PFSK-1 (cell line): Measurements from ENCODE around the gene PTGFRN. TPM values are rescaled to one million over a fixed set of nuclear protein-coding genes. Genes with fewer than 3 reads are reported as not detected.

Source experiments
- FOXP2 ChIP-seq: optimal IDR thresholded peaks from 2 replicates; pipeline ENCODE3; 2011; ENCODE audit warnings: borderline replicate concordance, control low read depth, inconsistent platforms; ENCODE audit not compliant: insufficient read depth; ENCODE audit errors: extremely low read length, extremely low read depth
- POLR2AphosphoS5 ChIP-seq: IDR thresholded peaks from 2 replicates; pipeline ENCODE4 v1.6.1; 2012; ENCODE audit warnings: low read depth, mild to moderate bottlenecking, control low read depth, low read length, moderate library complexity
- SIN3A ChIP-seq: IDR thresholded peaks from 2 replicates; pipeline ENCODE4 v1.6.1; 2012; ENCODE audit warnings: mild to moderate bottlenecking, low read length, moderate library complexity, borderline replicate concordance; ENCODE audit not compliant: insufficient read depth
- TAF1 ChIP-seq: IDR thresholded peaks from 2 replicates; pipeline ENCODE4 v1.6.1; 2012; ENCODE audit warnings: low read length, control low read depth, borderline replicate concordance; ENCODE audit not compliant: insufficient read depth
- polyA plus RNA-seq: library from polyadenylated mRNA; unstranded; fragments of >200 nt; gene quantifications from one replicate; pipeline ENCODE4 v1.2.1, GENCODE V29; 2012; ENCODE audit warnings: low read depth, missing spikeins; ENCODE audit not compliant: insufficient read length
- TF ChIP-seq, protein P1 (sequence below), 2 experiments: IDR thresholded peaks; 2 replicates each; pipeline versions ENCODE4 v1.6.1 to v1.8.0; 2011 to 2012; ENCODE audit warnings: low read depth in 2 of 2, low read length in 2 of 2, control low read depth in 1 of 2, inconsistent platforms in 1 of 2, mild to moderate bottlenecking in 1 of 2, moderate library complexity in 1 of 2; ENCODE audit not compliant: insufficient read depth in 1 of 2

Gene PTGFRN
- 17.7 TPM for polyA plus RNA-seq

DNA sequence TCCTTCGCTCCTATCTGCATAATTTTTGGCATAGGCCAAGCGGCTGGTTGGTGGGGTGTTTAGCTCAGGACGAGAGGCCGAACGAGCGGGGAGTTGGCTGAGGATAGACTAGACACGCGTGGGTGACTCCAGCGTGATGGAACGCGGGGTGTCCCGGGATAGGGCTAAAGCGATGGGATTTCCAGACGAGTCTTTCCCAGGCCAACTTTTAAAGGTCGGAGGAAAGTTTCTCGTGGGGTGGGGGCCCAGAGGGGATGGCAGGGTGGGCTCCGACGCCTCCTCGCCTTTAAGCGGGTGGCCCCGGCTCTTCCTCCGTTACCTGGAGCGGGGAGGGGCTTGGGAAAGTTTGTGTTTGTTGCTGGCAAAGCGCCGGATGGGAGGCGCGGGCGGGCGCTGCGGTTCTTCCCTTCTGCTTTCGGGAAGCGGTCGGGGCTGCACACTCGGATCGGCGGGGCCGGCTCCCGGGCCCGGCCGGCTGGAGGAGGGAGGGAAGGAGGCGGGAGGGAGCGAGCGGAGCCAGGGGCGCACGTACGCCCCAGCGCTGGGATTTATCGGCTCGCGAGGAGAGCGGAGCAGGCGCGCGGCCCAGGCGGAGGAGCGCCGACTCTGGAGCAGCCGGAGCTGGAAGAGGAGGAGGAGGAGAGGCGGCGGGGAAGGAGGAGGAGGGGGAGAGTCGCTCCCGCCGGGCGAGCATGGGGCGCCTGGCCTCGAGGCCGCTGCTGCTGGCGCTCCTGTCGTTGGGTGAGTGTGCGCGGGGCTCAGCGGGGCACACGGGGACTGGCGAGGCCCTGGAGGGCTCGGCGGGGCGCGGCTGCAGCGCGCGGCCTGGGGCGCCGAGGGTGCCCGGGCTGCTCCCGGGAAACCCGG, at the start of gene PTGFRN:
Gene PTGFRN, plus strand, starts transcription at position 405 of the 867 bp plus-strand sequence. Its CDS starts 288 bp downstream, at position 693.
- TF ChIP-seq POLR2AphosphoS5 (peak; percentile 23; the same call in 1 of the 2 replicates), FOXP2 (no peak)

DNA sequence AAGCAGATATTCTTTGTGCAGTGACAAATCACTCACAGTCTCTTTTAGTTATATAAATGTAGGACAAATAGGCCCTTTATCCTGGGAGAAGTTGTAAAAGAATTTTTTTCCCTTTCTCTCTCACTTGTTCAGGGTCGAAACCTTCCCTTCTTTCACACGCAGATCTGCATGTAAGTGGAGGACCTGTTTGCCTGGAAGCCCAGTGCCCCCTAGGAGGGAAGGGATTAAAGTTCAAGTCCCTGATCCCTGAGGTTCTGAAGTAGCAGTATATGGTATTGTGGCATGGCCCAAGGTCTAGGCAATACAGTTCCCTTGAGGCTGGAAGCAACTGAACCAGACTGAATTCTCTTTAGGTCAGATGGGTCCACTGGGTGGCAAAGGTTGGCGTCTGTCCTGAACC, 48.6 kb upstream of the PTGFRN start:
- TF ChIP-seq TAF1: no peak
- no peak for TF ChIP-seq SIN3A
- no peak for TF ChIP-seq POLR2AphosphoS5
- TF ChIP-seq, protein P1, sequence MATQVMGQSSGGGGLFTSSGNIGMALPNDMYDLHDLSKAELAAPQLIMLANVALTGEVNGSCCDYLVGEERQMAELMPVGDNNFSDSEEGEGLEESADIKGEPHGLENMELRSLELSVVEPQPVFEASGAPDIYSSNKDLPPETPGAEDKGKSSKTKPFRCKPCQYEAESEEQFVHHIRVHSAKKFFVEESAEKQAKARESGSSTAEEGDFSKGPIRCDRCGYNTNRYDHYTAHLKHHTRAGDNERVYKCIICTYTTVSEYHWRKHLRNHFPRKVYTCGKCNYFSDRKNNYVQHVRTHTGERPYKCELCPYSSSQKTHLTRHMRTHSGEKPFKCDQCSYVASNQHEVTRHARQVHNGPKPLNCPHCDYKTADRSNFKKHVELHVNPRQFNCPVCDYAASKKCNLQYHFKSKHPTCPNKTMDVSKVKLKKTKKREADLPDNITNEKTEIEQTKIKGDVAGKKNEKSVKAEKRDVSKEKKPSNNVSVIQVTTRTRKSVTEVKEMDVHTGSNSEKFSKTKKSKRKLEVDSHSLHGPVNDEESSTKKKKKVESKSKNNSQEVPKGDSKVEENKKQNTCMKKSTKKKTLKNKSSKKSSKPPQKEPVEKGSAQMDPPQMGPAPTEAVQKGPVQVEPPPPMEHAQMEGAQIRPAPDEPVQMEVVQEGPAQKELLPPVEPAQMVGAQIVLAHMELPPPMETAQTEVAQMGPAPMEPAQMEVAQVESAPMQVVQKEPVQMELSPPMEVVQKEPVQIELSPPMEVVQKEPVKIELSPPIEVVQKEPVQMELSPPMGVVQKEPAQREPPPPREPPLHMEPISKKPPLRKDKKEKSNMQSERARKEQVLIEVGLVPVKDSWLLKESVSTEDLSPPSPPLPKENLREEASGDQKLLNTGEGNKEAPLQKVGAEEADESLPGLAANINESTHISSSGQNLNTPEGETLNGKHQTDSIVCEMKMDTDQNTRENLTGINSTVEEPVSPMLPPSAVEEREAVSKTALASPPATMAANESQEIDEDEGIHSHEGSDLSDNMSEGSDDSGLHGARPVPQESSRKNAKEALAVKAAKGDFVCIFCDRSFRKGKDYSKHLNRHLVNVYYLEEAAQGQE (IDR thresholded peaks at IDR 0.05; ENCODE audit: insufficient read depth in 1 of 2, low read depth in 2 of 2, low read length in 2 of 2): no peak
- no peak for TF ChIP-seq FOXP2

DNA sequence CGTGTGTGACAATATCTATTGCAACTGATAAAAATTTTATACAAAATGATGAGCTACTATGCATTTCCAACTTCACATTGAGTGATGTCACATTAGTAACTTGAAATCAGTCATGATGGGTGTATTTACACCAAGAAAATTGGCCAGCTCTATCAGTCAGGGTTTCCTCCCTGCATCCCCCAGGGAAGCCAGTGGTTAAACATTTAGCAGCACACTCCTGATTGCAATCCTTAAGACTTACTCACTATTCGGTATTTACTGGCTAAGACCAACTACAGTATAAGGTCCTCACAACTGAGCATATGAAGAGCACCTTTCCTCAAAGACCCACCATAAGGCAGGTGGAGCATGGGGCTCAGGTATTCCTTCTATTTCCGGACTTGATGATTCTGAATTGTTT, 41.3 kb upstream of the PTGFRN start:
- TF ChIP-seq FOXP2 (no peak), POLR2AphosphoS5 (no peak), SIN3A (no peak), TAF1 (no peak)
- TF ChIP-seq, protein P1 (IDR thresholded peaks at IDR 0.05; ENCODE audit: insufficient read depth in 1 of 2, low read depth in 2 of 2, low read length in 2 of 2): no peak

DNA sequence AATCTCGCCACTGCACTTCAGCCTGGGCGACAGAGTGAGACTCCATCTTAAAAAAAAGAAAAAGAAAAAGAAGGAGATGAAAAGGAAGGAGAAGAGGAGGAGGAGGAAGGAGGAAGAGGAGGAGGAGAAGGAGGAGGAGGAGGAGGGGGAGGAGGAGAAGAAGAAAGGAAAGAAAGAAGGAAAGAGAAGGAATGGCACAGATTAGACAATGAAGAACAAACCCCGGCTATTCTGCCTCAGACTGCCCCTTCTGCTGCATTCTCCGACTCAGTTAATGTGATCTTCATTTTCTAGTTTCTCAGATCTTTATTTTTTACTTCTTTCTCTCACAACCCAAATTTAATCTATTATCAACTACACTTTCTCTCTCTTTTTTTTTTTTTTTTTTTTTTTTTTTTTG, 40.1 kb upstream of the PTGFRN start:
- TF ChIP-seq SIN3A (no peak), TAF1 (no peak), POLR2AphosphoS5 (no peak), FOXP2 (no peak)
- TF ChIP-seq, protein P1 (IDR thresholded peaks at IDR 0.05; ENCODE audit: insufficient read depth in 1 of 2, low read depth in 2 of 2, low read length in 2 of 2): no peak

DNA sequence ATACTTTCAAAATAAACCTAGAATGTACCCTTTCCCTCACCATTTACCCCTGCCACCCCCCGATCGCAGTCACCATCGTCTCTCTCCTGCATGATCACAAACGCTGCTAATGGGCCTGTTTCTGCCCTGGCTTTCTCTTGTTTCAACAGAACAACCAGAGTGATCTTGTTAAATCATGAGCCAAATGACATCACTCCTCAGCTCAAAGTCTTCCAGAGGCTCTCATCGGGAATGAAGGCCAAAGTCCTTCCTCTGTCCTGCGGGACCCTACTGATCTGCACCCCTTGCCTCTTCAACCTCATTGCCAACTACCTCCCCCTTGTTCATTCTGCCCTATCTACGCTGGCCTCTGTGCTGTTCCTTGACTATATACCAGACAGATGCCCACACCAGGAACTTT, 39.4 kb upstream of the PTGFRN start:
- TF ChIP-seq SIN3A (no peak), POLR2AphosphoS5 (no peak), TAF1 (no peak)

DNA sequence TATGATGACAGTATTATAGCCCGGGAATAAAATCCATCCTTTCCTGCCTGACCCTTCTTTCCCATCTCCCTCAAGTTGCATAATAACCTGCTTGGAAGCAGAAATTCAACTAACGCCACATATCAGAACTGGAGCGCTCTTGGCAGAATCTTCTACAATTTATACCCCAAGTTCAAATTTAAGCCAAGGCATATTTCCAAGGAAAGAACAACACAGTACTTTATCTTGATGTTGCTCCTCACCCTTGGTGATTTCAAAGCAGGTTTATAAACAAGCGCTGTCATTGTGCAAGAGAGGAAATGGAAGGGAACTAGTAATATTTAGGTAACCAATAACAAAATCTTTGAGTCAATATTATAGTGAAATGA, 38.0 kb upstream of the PTGFRN start:
- TF ChIP-seq FOXP2: no peak
- TF ChIP-seq SIN3A: no peak
- TF ChIP-seq POLR2AphosphoS5: no peak
